Neuron (in vitro differentiated cells): Measurements from ENCODE around the gene RPGR.

Source experiments
- H2AFZ ChIP-seq: one replicate; pipeline ENCODE4 v1.6.1; 2013; ENCODE audit warnings: low read depth, mild to moderate bottlenecking, inconsistent platforms, low read length, moderate library complexity
- H3K27me3 ChIP-seq: one replicate; pipeline ENCODE4 v1.6.1; 2013; ENCODE audit warnings: low read length; ENCODE audit not compliant: insufficient read depth
- H3K36me3 ChIP-seq: one replicate; pipeline ENCODE4 v1.6.1; 2013; ENCODE audit warnings: low read length; ENCODE audit not compliant: insufficient read depth
- H3K4me1 ChIP-seq: one replicate; pipeline ENCODE4 v1.6.1; 2013; ENCODE audit warnings: low read length; ENCODE audit not compliant: insufficient read depth
- H3K4me3 ChIP-seq: 2 replicates; pipeline ENCODE4 v1.5.1; 2013; ENCODE audit warnings: mild to moderate bottlenecking, low read length, moderate library complexity
- H3K9me3 ChIP-seq: one replicate; pipeline ENCODE4 v1.6.1; 2013; ENCODE audit warnings: low read length

The RPGR gene

GRCh38 chrX:38312436-38312835 is 14.9 kb downstream of the RPGR start:
- Histone ChIP-seq H3K9me3 (no peaks in the 10 kb centered on the region), H3K27me3 (no peaks in the 10 kb centered on the region), H3K4me3 (no peak overlapping the region), H3K36me3 (peaks cover 4% of the 10 kb centered on the region), H3K4me1 (no peaks in the 10 kb centered on the region), H2AFZ (no peak overlapping the region)

- Histone ChIP-seq H3K36me3 (peaks cover 4% of the 10 kb centered on the region), H3K27me3 (no peaks in the 10 kb centered on the region), H3K4me3 (no peak overlapping the region), H2AFZ (no peak overlapping the region), H3K9me3 (no peaks in the 10 kb centered on the region), H3K4me1 (no peaks in the 10 kb centered on the region)
Observed at GRCh38 chrX:38311743-38312142, 15.6 kb downstream of the RPGR start.

GRCh38 chrX:38305971-38306370 is 21.3 kb downstream of the RPGR start:
- no peaks in the 10 kb centered on the region for H3K36me3 ChIP-seq
- H3K9me3 ChIP-seq = no peaks in the 10 kb centered on the region
- H3K27me3 ChIP-seq = no peaks in the 10 kb centered on the region
- no peak overlapping the region for H2AFZ ChIP-seq
- no peak overlapping the region for H3K4me3 ChIP-seq
- no peaks in the 10 kb centered on the region for H3K4me1 ChIP-seq

GRCh38 chrX:38304010-38304409 is 23.3 kb downstream of the RPGR start:
- peaks cover 2% of the 10 kb centered on the region for H3K36me3 ChIP-seq

GRCh38 chrX:38293741-38294140 is 33.6 kb downstream of the RPGR start:
- Histone ChIP-seq H3K4me3 (no peak overlapping the region), H2AFZ (no peak overlapping the region), H3K27me3 (no peaks in the 10 kb centered on the region), H3K9me3 (no peaks in the 10 kb centered on the region), H3K4me1 (no peaks in the 10 kb centered on the region), H3K36me3 (no peaks in the 10 kb centered on the region)

More at GRCh38 chrX:38304010-38304409, 23.3 kb downstream of the RPGR start:
- no peak overlapping the region for H3K4me3 ChIP-seq
- no peak overlapping the region for H2AFZ ChIP-seq
- no peaks in the 10 kb centered on the region for H3K9me3 ChIP-seq
- no peaks in the 10 kb centered on the region for H3K4me1 ChIP-seq
- no peaks in the 10 kb centered on the region for H3K27me3 ChIP-seq

GRCh38 chrX:38287674-38288073 is 39.6 kb downstream of the RPGR start:
- Histone ChIP-seq H3K4me1 (no peaks in the 10 kb centered on the region), H3K9me3 (no peaks in the 10 kb centered on the region), H3K36me3 (no peaks in the 10 kb centered on the region), H2AFZ (no peak overlapping the region), H3K4me3 (no peak overlapping the region), H3K27me3 (no peaks in the 10 kb centered on the region)

GRCh38 chrX:38285649-38286048 is 41.7 kb downstream of the RPGR start:
- no peaks in the 10 kb centered on the region for H3K36me3 ChIP-seq
- no peak overlapping the region for H2AFZ ChIP-seq
- H3K9me3 ChIP-seq = no peaks in the 10 kb centered on the region
- no peaks in the 10 kb centered on the region for H3K27me3 ChIP-seq
- no peaks in the 10 kb centered on the region for H3K4me1 ChIP-seq
- no peak overlapping the region for H3K4me3 ChIP-seq

- no peak overlapping the region for H3K4me3 ChIP-seq
- H3K9me3 ChIP-seq = no peaks in the 10 kb centered on the region
- H3K27me3 ChIP-seq = no peaks in the 10 kb centered on the region
- no peaks in the 10 kb centered on the region for H3K4me1 ChIP-seq
- no peaks in the 10 kb centered on the region for H3K36me3 ChIP-seq
- H2AFZ ChIP-seq = no peak overlapping the region
Observed at GRCh38 chrX:38282049-38282448, 45.3 kb downstream of the RPGR start.

GRCh38 chrX:38279188-38279587 is 48.1 kb downstream of the RPGR start:
- Histone ChIP-seq H3K4me1 (no peaks in the 10 kb centered on the region), H3K4me3 (no peak overlapping the region), H2AFZ (no peak overlapping the region), H3K36me3 (no peaks in the 10 kb centered on the region), H3K27me3 (no peaks in the 10 kb centered on the region), H3K9me3 (no peaks in the 10 kb centered on the region)

GRCh38 chrX:38278682-38279081 is 48.6 kb downstream of the RPGR start:
- H2AFZ ChIP-seq = no peak overlapping the region
- no peaks in the 10 kb centered on the region for H3K27me3 ChIP-seq
- no peak overlapping the region for H3K4me3 ChIP-seq
- H3K36me3 ChIP-seq = no peaks in the 10 kb centered on the region
- H3K4me1 ChIP-seq = no peaks in the 10 kb centered on the region
- H3K9me3 ChIP-seq = no peaks in the 10 kb centered on the region

- Histone ChIP-seq H3K9me3 (no peaks in the 10 kb centered on the region), H3K4me1 (no peaks in the 10 kb centered on the region), H3K27me3 (no peaks in the 10 kb centered on the region), H2AFZ (no peak overlapping the region), H3K36me3 (no peaks in the 10 kb centered on the region), H3K4me3 (no peak overlapping the region)
Observed at GRCh38 chrX:38277802-38278201, 49.5 kb downstream of the RPGR start.

- Histone ChIP-seq H3K27me3 (no peaks in the 10 kb centered on the region), H2AFZ (no peak overlapping the region), H3K36me3 (no peaks in the 10 kb centered on the region), H3K4me1 (no peaks in the 10 kb centered on the region), H3K4me3 (no peak overlapping the region), H3K9me3 (no peaks in the 10 kb centered on the region)
Observed at GRCh38 chrX:38277136-38277535, 50.2 kb downstream of the RPGR start.

- H3K27me3 ChIP-seq = no peaks in the 10 kb centered on the region
- H3K4me3 ChIP-seq = no peak overlapping the region
- H3K36me3 ChIP-seq = no peaks in the 10 kb centered on the region
- H2AFZ ChIP-seq = no peak overlapping the region
- H3K9me3 ChIP-seq = no peaks in the 10 kb centered on the region
- H3K4me1 ChIP-seq = no peaks in the 10 kb centered on the region
Observed at GRCh38 chrX:38276089-38276488, 51.2 kb downstream of the RPGR start.

- H3K9me3 ChIP-seq = no peaks in the 10 kb centered on the region
- no peaks in the 10 kb centered on the region for H3K36me3 ChIP-seq
- H3K27me3 ChIP-seq = no peaks in the 10 kb centered on the region
- H3K4me3 ChIP-seq = no peak overlapping the region
- no peaks in the 10 kb centered on the region for H3K4me1 ChIP-seq
- H2AFZ ChIP-seq = no peak overlapping the region
Observed at GRCh38 chrX:38275615-38276014, 51.7 kb downstream of the RPGR start.
